ENCODE data around the gene GCC2. TPM values are rescaled to one million over a fixed set of nuclear protein-coding genes. Genes with fewer than 3 reads are reported as not detected.

Gene GCC2
- total RNA-seq, 3 donors from 2014 or later (not counting 1 experiment from before 2014, with no cell fraction given), result 84.8 to 110 (median 89.6) TPM

GRCh38 chr2:108455571-108455970 is 6.6 kb downstream of the GCC2 start:
- WGBS (ENCODE audit: insufficient coverage), result no CpG with 5 or more reads among the region's 1 CpG
- ATAC-seq, result no peak
- Mint-ChIP-seq H3K4me3 (no peak overlapping the region), H3K27ac (no peak overlapping the region), H3K9me3 (peaks cover 4 to 7% of the 10 kb centered on the region in 2 donors), H3K4me1 (peaks cover 42 to 51% of the 10 kb centered on the region in 2 donors), H3K27me3 (ENCODE audit: low read depth in 2 of 2) (no peaks in the 10 kb centered on the region), H3K36me3 (peaks cover 45% of the 10 kb centered on the region)
- TF ChIP-seq CTCF (IDR thresholded peaks at IDR 0.05), result no peak
- Histone ChIP-seq H3K36me3 (ENCODE audit: control insufficient read depth, insufficient read depth, low read length) (peaks cover 57% of the 10 kb centered on the region), H3K4me1 (ENCODE audit: control insufficient read depth, insufficient read depth, low read length) (peaks cover 2% of the 10 kb centered on the region), H3K27me3 (ENCODE audit: control insufficient read depth, insufficient read depth, low read length) (no peaks in the 10 kb centered on the region), H3K4me3 (ENCODE audit: low read length) (no peak overlapping the region), H3K9me3 (ENCODE audit: control insufficient read depth, insufficient read depth, low read length) (no peaks in the 10 kb centered on the region), H3K27ac (ENCODE audit: low read length) (no peak overlapping the region)
- intact Hi-C loops (cut with micrococcal nuclease), result no loop called here
- no peak for DNase-seq

- intact Hi-C loops (cut with micrococcal nuclease), result no loop called here
- H3K36me3 ChIP-seq (ENCODE audit: control insufficient read depth, insufficient read depth, low read length), result peaks cover 53% of the 10 kb centered on the region
- H3K4me1 ChIP-seq (ENCODE audit: control insufficient read depth, insufficient read depth, low read length), result no peaks in the 10 kb centered on the region
- H3K27me3 ChIP-seq (ENCODE audit: control insufficient read depth, insufficient read depth, low read length), result no peaks in the 10 kb centered on the region
- H3K36me3 Mint-ChIP-seq, result peaks cover 60% of the 10 kb centered on the region
- ATAC-seq (no peak), DNase-seq (no peak)
- H3K9me3 ChIP-seq (ENCODE audit: control insufficient read depth, insufficient read depth, low read length), result peaks cover 4% of the 10 kb centered on the region
- H3K27me3 Mint-ChIP-seq (ENCODE audit: low read depth in 2 of 2), result no peaks in the 10 kb centered on the region
- peaks cover 4 to 11% of the 10 kb centered on the region in 2 donors for H3K9me3 Mint-ChIP-seq
- H3K4me3 ChIP-seq (ENCODE audit: low read length), result no peak overlapping the region
- WGBS (ENCODE audit: insufficient coverage), result 97% methylated on average over 3 of the region's 3 CpGs
- no peak overlapping the region for H3K27ac ChIP-seq (ENCODE audit: low read length)
- H3K4me3 Mint-ChIP-seq, result no peak overlapping the region
- no peak for TF ChIP-seq CTCF (IDR thresholded peaks at IDR 0.05)
- peak overlapping the region; percentile 21 to 39 for H3K27ac Mint-ChIP-seq
- peaks cover 49 to 50% of the 10 kb centered on the region in 2 donors for H3K4me1 Mint-ChIP-seq
Measured at GRCh38 chr2:108458082-108458481, 9.1 kb downstream of the GCC2 start.

- H3K4me1 ChIP-seq (ENCODE audit: control insufficient read depth, insufficient read depth, low read length), result no peaks in the 10 kb centered on the region
- intact Hi-C loops (cut with micrococcal nuclease), result no loop called here
- peaks cover 4% of the 10 kb centered on the region for H3K9me3 ChIP-seq (ENCODE audit: control insufficient read depth, insufficient read depth, low read length)
- Mint-ChIP-seq H3K36me3 (peaks cover 64% of the 10 kb centered on the region), H3K27ac (no peak overlapping the region), H3K4me3 (no peak overlapping the region), H3K4me1 (peaks cover 51 to 52% of the 10 kb centered on the region in 2 donors), H3K9me3 (peaks cover 4 to 13% of the 10 kb centered on the region in 2 donors), H3K27me3 (ENCODE audit: low read depth in 2 of 2) (no peaks in the 10 kb centered on the region)
- no peak overlapping the region for H3K27ac ChIP-seq (ENCODE audit: low read length)
- no peak for ATAC-seq
- peaks cover 56% of the 10 kb centered on the region for H3K36me3 ChIP-seq (ENCODE audit: control insufficient read depth, insufficient read depth, low read length)
- TF ChIP-seq CTCF (IDR thresholded peaks at IDR 0.05), result no peak
- DNase-seq, result no peak
- no peak overlapping the region for H3K4me3 ChIP-seq (ENCODE audit: low read length)
- no peaks in the 10 kb centered on the region for H3K27me3 ChIP-seq (ENCODE audit: control insufficient read depth, insufficient read depth, low read length)
- 100% methylated on average over 1 of the region's 1 CpG for WGBS (ENCODE audit: insufficient coverage)
Measured at GRCh38 chr2:108459441-108459840, 10.4 kb downstream of the GCC2 start.

GRCh38 chr2:108460345-108461037 is 11.5 kb downstream of the GCC2 start:
- Histone ChIP-seq H3K27me3 (ENCODE audit: control insufficient read depth, insufficient read depth, low read length) (no peaks in the 10 kb centered on the region), H3K4me3 (ENCODE audit: low read length) (no peak overlapping the region), H3K9me3 (ENCODE audit: control insufficient read depth, insufficient read depth, low read length) (peaks cover 4% of the 10 kb centered on the region), H3K27ac (ENCODE audit: low read length) (no peak overlapping the region), H3K36me3 (ENCODE audit: control insufficient read depth, insufficient read depth, low read length) (peaks cover 61% of the 10 kb centered on the region), H3K4me1 (ENCODE audit: control insufficient read depth, insufficient read depth, low read length) (no peaks in the 10 kb centered on the region)
- intact Hi-C loops (cut with micrococcal nuclease), result no loop called here
- Mint-ChIP-seq H3K27me3 (ENCODE audit: low read depth in 2 of 2) (no peaks in the 10 kb centered on the region), H3K9me3 (peaks cover 4 to 13% of the 10 kb centered on the region in 2 donors), H3K27ac (peak overlapping the region; percentile 11 to 64), H3K4me3 (no peak overlapping the region), H3K36me3 (peaks cover 57% of the 10 kb centered on the region), H3K4me1 (peaks cover 47 to 51% of the 10 kb centered on the region in 2 donors)
- ATAC-seq, result no peak
- no peak for TF ChIP-seq CTCF (IDR thresholded peaks at IDR 0.05)
- WGBS (ENCODE audit: insufficient coverage), result 92% methylated on average over 3 of the region's 4 CpGs
- no peak for DNase-seq
